Endothelial cell of umbilical vein (primary cell): ENCODE measurements around the gene ANKRD23.

Experiments used
- FOS ChIP-seq: IDR thresholded peaks from 2 replicates; pipeline ENCODE4 v1.6.1; 2011; ENCODE audit warnings: mild to moderate bottlenecking, low read length, moderate library complexity, borderline replicate concordance; ENCODE audit not compliant: insufficient read depth
- JUN ChIP-seq: IDR thresholded peaks from 2 replicates; pipeline ENCODE4 v1.6.1; 2011; ENCODE audit warnings: borderline replicate concordance, low read depth; ENCODE audit not compliant: insufficient read length, insufficient read depth
- POLR2A ChIP-seq: IDR thresholded peaks from 2 replicates; pipeline ENCODE4 v1.6.1; 2012; ENCODE audit warnings: low read depth, mild to moderate bottlenecking, control low read depth, low read length
- TF ChIP-seq, protein P1 (sequence below), 2 donors: IDR thresholded peaks; 1 replicate in 1 of 2; 2 replicates in 1 of 2; pipeline ENCODE4 v1.5.1; 2011; ENCODE audit warnings: low read length in 2 of 2, mild to moderate bottlenecking in 2 of 2, moderate library complexity in 2 of 2, control low read depth in 1 of 2, inconsistent platforms in 1 of 2, low read depth in 1 of 2; ENCODE audit not compliant: insufficient read depth in 1 of 2; ENCODE audit errors: extremely low read depth in 1 of 2

GRCh38 chr2:96788442-96789244 is 55.2 kb downstream of the ANKRD23 start:
- TF ChIP-seq, protein P1, sequence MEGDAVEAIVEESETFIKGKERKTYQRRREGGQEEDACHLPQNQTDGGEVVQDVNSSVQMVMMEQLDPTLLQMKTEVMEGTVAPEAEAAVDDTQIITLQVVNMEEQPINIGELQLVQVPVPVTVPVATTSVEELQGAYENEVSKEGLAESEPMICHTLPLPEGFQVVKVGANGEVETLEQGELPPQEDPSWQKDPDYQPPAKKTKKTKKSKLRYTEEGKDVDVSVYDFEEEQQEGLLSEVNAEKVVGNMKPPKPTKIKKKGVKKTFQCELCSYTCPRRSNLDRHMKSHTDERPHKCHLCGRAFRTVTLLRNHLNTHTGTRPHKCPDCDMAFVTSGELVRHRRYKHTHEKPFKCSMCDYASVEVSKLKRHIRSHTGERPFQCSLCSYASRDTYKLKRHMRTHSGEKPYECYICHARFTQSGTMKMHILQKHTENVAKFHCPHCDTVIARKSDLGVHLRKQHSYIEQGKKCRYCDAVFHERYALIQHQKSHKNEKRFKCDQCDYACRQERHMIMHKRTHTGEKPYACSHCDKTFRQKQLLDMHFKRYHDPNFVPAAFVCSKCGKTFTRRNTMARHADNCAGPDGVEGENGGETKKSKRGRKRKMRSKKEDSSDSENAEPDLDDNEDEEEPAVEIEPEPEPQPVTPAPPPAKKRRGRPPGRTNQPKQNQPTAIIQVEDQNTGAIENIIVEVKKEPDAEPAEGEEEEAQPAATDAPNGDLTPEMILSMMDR (IDR thresholded peaks at IDR 0.05; ENCODE audit: extremely low read depth in 1 of 2, insufficient read depth in 1 of 2, low read depth in 1 of 2, low read length in 2 of 2), result no peak
- TF ChIP-seq FOS, result no peak
- no peak for TF ChIP-seq POLR2A
- TF ChIP-seq JUN, result no peak
